HepG2 (cell line): Measurements from ENCODE around the gene SCGB1C2.

Source experiments
- CREB1 ChIP-seq, 2 experiments: fragments of 450-650 bp in 1 of 2; IDR thresholded peaks; 2 replicates each; pipeline ENCODE4 v1.6.1; 2016 to 2017; ENCODE audit warnings: control low read depth in 1 of 2, mild to moderate bottlenecking in 1 of 2, missing compliant biosample characterization in 1 of 2, missing genetic modification characterization in 1 of 2
- CTCF ChIP-seq: sonication (generic); formaldehyde crosslinking; IDR thresholded peaks from 2 replicates; pipeline ENCODE4 v1.5.0; 2020; ENCODE audit warnings: mild to moderate bottlenecking, missing genetic modification reagents, moderate library complexity
- KLF12 ChIP-seq: sonication (generic); formaldehyde crosslinking; IDR thresholded peaks from 2 replicates; pipeline ENCODE4 v1.4.0; 2020; ENCODE audit warnings: missing genetic modification reagents, borderline replicate concordance
- POLR2AphosphoS5 ChIP-seq: IDR thresholded peaks from 2 replicates; pipeline ENCODE4 v1.6.1; 2012; ENCODE audit warnings: low read depth, low read length
- ZNF142 ChIP-seq: sonication (generic); formaldehyde crosslinking; IDR thresholded peaks from 2 replicates; pipeline ENCODE4 v1.4.0; 2020; ENCODE audit warnings: missing genetic modification reagents
- ZNF441 ChIP-seq: sonication (generic); formaldehyde crosslinking; IDR thresholded peaks from 2 replicates; pipeline ENCODE4 v1.7.0; 2021; ENCODE audit warnings: missing genetic modification reagents, borderline replicate concordance

GRCh38 chr17:149231-149630 lies 11.9 kb downstream of the SCGB1C2 start:
- TF ChIP-seq KLF12 (CRISPR knock-in tag) (no peak), ZNF142 (CRISPR knock-in tag) (no peak), POLR2AphosphoS5 (no peak), CREB1 (IDR thresholded peaks at IDR 0.05) (no peak), CREB1 (CRISPR knock-in tag; IDR thresholded peaks at IDR 0.05) (no peak), CTCF (no peak), ZNF441 (CRISPR knock-in tag) (no peak)
